ENCODE data around the gene CDH11. TPM values are rescaled to one million over a fixed set of nuclear protein-coding genes. Genes with fewer than 3 reads are reported as not detected.

The CDH11 gene
- total RNA-seq, 1 donor from 2014 or later, result 45.2 TPM

- no peak for DNase-seq (ENCODE audit: extremely low spot score in 2 of 2)
- H3K27me3 ChIP-seq, result no peaks in the 10 kb centered on the region
- no peaks in the 10 kb centered on the region for H3K9me3 ChIP-seq
- H3K36me3 ChIP-seq, result no peaks in the 10 kb centered on the region
- intact Hi-C loops (cut with DNase I), result loop anchor here (5.0 kb wide), 1 partner anchor 1143 kb away; no protein-coding TSS in a partner anchor
- H3K27ac ChIP-seq, result no peak overlapping the region
- H3K4me1 ChIP-seq, result peaks cover 17% of the 10 kb centered on the region
- peak overlapping the region in 1 of 2 donors; percentile 81 for H3K4me3 ChIP-seq
- TF ChIP-seq CTCF (IDR thresholded peaks at IDR 0.05) (no peak), POLR2A (IDR thresholded peaks at IDR 0.05) (no peak), POLR2AphosphoS5 (IDR thresholded peaks at IDR 0.05; ENCODE audit: insufficient read depth in 1 of 2, low read depth in 1 of 2) (no peak)
Observed at GRCh38 chr16:65124596-65124995, 2.7 kb upstream of the CDH11 start.

- no peaks in the 10 kb centered on the region for H3K27me3 ChIP-seq
- intact Hi-C loops (cut with DNase I), result loop anchor here (5.0 kb wide), 1 partner anchor 1143 kb away; no protein-coding TSS in a partner anchor
- H3K36me3 ChIP-seq, result no peaks in the 10 kb centered on the region
- no peak for DNase-seq (ENCODE audit: extremely low spot score in 2 of 2)
- peaks cover 17% of the 10 kb centered on the region for H3K4me1 ChIP-seq
- TF ChIP-seq CTCF (IDR thresholded peaks at IDR 0.05), result no peak
- TF ChIP-seq POLR2AphosphoS5 (IDR thresholded peaks at IDR 0.05; ENCODE audit: insufficient read depth in 1 of 2, low read depth in 1 of 2), result no peak
- H3K4me3 ChIP-seq, result peak overlapping the region; percentile 73 to 81
- no peaks in the 10 kb centered on the region for H3K9me3 ChIP-seq
- H3K27ac ChIP-seq, result peak overlapping the region; percentile 91
Observed at GRCh38 chr16:65124212-65124548, 2.3 kb upstream of the CDH11 start.

- Histone ChIP-seq H3K36me3 (no peaks in the 10 kb centered on the region), H3K27me3 (no peaks in the 10 kb centered on the region), H3K9me3 (no peaks in the 10 kb centered on the region), H3K4me1 (peaks cover 20% of the 10 kb centered on the region), H3K27ac (peak overlapping the region; percentile 91), H3K4me3 (peak overlapping the region; percentile 73 to 81)
- DNase-seq (ENCODE audit: extremely low spot score in 2 of 2), result no peak
- no peak for TF ChIP-seq POLR2A (IDR thresholded peaks at IDR 0.05)
- no peak for TF ChIP-seq CTCF (IDR thresholded peaks at IDR 0.05)
- no peak for TF ChIP-seq POLR2AphosphoS5 (IDR thresholded peaks at IDR 0.05; ENCODE audit: insufficient read depth in 1 of 2, low read depth in 1 of 2)
- intact Hi-C loops (cut with DNase I), result loop anchor here (5.0 kb wide), 1 partner anchor 1144 kb away; no protein-coding TSS in a partner anchor
Observed at GRCh38 chr16:65123396-65124211, 1.7 kb upstream of the CDH11 start.

- intact Hi-C loops (cut with DNase I), result loop anchor here (5.0 kb wide), 1 partner anchor 1144 kb away; no protein-coding TSS in a partner anchor
- H3K4me3 ChIP-seq, result peak overlapping the region; percentile 73 to 81
- DNase-seq (ENCODE audit: extremely low spot score in 2 of 2), result no peak
- H3K27me3 ChIP-seq, result no peaks in the 10 kb centered on the region
- peaks cover 26% of the 10 kb centered on the region for H3K4me1 ChIP-seq
- TF ChIP-seq POLR2AphosphoS5 (IDR thresholded peaks at IDR 0.05; ENCODE audit: insufficient read depth in 1 of 2, low read depth in 1 of 2), result peak in 1 of 2 donors; percentile 86
- TF ChIP-seq POLR2A (IDR thresholded peaks at IDR 0.05), result no peak
- TF ChIP-seq CTCF (IDR thresholded peaks at IDR 0.05), result no peak
- no peaks in the 10 kb centered on the region for H3K9me3 ChIP-seq
- H3K36me3 ChIP-seq, result no peaks in the 10 kb centered on the region
- H3K27ac ChIP-seq, result peak overlapping the region; percentile 91
Observed at GRCh38 chr16:65122724-65123395, 997 bp upstream of the CDH11 start.

All from vagina (tissue), 2 donors.